HG02588 (cell line): ENCODE data around the gene MED27.

ENCODE experiments used
- ATAC-seq: cut with Tn5 transposase; IDR thresholded peaks from one replicate; pipeline ENCODE4 v1.9.1; 2021; ENCODE audit warnings: mild to moderate bottlenecking, moderate library complexity; ENCODE audit not compliant: unreplicated experiment

Gene MED27

GRCh38 chr9:131976157-131977108 is 103.2 kb downstream of the MED27 start:
- no peak for ATAC-seq

DNA sequence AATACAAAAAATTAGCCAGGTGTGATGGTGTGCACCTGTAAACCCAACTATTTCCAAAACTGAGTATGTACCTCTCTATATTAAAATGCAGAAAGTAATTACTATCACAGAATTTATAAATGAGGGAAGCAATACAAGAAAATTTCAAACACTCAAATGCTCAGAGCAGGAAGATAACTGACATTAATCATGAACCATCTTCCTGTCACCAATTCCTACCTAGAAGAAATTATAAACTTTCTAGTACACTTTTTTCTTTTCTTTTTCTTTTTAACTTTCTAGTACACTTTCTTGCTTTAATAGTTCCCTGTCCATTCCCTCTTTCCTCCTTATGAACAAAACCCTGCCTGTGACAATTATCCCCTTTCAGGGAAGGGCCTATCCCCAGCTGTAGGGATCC is 106.8 kb downstream of the MED27 start:
- no peak for ATAC-seq

DNA sequence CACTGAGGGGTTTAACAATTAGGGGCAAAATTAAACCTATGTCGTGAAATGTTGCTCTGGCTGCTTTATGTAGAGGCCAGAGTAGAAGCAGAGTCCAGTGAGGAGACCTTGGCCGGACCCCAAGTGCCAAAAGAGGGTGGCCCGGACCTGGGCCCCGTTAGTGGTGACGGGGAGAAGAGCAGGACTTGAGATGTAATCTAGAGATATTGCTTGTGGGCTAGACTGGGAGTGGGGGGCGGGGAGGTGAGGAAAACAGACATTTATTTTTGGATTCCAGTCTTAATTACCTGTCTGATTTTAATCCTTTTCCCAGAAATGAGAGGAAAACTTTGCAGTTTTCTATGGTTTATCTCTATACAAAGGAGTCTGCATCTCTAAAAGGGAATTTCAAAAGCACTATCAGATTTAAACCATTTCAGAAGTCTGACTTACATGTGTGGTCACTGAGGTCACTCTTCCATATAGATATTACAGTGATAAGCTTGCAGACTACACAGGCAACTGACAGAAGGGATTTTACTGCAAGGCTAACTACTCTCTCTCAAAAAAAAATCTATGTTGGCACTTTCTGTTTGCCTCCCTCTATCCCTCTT is 108.1 kb downstream of the MED27 start:
- no peak for ATAC-seq

DNA sequence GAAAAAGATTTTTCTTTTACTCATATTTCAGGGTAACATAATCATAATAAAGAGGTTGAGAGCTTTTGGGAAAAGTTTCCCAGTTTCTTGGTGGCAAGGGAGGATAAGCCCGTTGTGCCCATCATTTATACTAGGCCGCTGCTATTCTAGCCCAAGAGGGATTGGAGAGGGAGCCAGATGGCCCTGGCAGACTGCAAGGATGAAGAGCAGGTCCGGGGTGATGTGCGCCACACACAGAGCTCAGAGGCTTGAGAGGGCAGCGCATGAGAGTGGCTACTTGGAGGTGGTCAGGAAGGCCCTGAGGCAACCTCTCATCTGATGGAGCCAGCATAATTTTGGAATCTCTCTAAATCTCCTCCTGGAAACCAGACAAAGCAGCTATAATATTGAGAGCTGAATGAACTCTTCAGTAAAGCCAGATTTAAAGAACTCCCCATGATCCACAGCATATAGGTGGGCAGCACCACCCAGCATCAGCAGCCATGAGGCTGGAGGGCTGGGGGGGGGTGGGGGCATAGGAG is 110.1 kb downstream of the MED27 start:
- ATAC-seq = no peak

- ATAC-seq = no peak
Measured at GRCh38 chr9:131968632-131969031, 111.0 kb downstream of the MED27 start.

DNA sequence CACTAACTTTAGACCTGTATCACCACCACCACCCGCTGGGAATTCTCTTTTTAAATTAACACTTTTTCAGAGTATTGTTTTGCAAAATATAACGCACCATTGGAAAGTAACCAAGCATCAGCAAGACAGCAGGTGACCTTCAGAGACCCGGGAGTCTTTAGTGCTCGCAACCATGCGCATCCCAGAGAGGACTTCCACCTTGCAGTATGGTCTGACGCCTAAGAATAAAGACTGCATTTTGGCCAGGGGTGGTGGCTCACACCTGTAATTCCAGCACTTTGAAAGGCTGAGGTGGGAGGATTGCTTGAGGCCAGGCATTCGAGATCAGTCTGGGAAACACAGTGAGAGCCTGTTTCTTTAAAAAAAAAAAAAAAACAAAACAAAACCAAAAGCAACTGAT is 113.8 kb downstream of the MED27 start:
- ATAC-seq = no peak

GRCh38 chr9:131965103-131965502 is 114.6 kb downstream of the MED27 start:
- ATAC-seq = no peak

DNA sequence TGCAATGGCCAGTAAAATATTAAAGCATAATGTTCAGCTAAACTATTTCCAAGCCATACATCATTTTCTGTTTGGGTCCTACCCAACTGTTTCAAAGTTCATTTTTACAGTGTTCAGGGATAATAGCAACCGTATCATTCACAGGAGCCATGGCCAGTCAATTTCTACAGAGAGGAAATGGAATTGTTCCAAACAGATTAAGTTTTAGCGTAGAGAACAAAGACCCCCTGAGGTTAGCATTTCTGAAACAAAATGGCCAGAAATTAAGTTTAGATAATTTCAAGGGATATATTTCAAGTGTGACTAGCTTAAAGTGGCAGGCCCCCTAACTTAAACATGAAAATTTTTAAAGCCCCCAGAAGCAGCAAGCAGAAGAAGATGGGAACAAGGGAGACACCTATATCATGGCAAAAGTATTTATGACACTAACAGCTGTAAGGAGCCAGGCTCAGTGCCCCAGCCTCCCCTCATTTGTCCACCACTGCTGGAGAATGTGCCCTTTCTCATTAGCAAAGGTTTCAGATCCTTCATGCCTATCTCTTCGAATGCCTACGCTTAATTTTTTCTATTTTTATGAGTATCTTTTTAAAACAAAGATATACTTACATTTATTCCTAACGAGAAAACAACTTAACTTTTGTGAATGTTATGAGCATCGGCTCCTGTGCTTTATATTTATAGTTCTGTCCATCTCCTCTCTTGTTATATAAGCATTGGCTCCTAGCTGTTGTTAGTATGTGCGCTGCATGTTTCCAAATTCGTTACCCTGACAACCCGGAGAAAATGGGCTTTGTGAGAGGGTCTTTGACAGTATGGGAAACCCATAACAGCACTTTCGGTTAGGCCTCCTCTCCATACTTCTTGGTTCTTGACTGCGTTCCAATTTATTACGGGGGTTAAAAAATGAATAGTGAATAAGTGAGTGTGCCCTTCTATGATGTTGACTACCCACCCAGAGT is 116.3 kb downstream of the MED27 start:
- no peak for ATAC-seq

DNA sequence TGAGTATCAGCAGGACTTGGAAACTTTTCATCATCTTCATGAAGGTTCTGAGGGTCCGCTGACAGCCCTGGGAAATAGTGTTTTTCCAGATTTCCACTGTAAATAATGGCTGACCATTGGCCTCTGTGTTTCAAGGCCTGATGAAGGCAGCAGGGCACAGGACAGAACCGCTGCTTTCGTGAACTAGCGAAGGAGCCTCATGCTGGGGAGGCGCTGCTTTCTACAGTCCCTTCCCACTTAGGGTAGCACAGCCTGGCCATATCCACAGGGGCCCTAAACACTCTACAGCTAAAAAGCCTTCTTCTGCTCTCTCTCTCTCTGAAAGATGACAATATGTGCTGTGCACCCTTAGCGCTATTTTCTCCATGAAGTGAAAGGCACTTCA is 118.2 kb downstream of the MED27 start:
- ATAC-seq = no peak

DNA sequence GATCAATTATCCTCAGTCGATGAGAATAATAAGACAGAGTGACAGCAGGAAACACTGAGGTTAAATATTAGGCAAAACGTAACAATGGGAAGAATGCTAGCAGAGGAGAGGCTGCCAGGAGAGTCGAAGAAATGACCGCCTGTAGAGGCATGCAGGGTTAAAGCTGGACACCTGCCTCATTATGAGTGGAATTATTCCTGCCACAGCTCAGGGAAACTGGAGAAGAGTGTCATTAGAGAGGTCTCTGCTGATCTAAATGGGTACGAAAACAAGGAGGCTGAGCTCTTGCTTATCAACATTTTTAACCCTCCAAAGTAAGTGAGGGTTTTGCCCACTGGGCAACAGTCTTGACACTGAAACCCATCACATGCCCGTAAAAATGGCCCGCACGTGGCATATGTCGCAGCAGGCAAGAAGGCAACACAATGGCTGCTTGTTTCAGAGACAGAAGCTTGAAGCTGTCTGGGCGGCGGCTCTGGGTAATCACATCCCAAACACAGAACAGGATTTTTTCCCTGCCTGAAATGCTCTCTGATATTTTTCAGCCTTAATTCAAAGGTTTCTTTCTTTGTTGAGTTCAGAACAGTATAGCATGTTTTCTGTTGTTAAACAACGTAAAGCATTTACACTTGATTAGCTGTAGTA is 118.7 kb downstream of the MED27 start:
- no peak for ATAC-seq

- ATAC-seq = no peak
Measured at GRCh38 chr9:131960311-131960710, 119.4 kb downstream of the MED27 start.

- ATAC-seq = no peak
Measured at GRCh38 chr9:131959887-131960286, 119.8 kb downstream of the MED27 start.

GRCh38 chr9:131959056-131959455 is 120.6 kb downstream of the MED27 start:
- no peak for ATAC-seq

GRCh38 chr9:131954299-131954698 is 125.4 kb downstream of the MED27 start:
- ATAC-seq = no peak

DNA sequence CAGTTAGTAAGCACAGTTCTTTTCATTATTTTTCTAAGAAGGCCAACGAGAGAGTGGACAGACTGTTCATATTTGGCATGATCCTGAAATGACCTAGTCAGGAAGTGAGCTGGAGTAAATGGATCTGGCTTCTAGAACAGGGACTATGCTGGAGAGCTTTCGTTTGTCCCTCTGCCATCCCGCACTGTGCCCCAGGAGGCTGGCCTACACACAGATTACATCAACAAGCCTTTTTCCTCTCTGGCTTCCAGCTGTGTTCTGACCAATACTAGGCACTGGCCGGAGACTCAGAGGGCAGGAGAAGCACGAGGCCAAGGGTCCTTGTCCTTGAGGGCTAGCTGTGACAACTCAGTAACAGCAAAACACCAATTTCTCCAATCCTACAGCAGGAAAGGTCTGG is 127.8 kb downstream of the MED27 start:
- no peak for ATAC-seq

DNA sequence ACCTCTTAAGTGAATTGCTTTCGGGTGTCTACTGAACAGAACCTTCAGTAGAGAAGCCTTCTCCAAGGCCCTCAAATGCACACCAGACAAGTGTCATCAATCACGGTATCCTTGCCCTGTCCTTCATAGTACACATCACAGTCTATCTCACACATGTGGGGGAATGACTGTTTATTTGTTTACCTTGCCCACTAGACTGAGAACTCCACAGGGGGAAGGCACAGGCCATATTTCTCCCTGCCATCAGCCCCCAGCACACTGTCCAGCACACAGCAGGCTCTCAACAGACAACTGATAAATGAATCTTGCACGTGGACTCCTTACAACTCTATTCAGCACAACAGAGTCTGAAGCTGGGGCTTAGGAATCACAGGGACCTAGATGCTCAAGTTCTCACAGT is 128.5 kb downstream of the MED27 start:
- no peak for ATAC-seq

DNA sequence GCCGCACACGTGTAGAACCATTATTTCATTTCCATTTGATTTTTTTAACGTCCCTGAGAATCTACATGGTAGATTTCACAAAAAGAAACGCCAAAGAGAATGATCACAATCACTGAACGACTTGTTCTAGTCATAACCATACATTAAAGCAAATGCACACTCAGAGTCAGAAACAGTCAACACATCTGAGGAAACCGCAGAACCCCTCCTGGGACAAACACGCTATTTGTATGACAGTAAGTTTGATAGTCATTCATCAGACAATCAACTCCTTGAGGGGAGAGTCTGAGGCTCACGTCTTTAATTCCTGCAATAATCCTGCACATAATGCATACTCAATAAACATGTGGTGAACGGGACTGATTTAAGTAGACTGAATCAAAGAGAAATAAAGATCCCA is 129.2 kb downstream of the MED27 start:
- no peak for ATAC-seq

GRCh38 chr9:131946180-131946579 is 133.5 kb downstream of the MED27 start:
- ATAC-seq = no peak

DNA sequence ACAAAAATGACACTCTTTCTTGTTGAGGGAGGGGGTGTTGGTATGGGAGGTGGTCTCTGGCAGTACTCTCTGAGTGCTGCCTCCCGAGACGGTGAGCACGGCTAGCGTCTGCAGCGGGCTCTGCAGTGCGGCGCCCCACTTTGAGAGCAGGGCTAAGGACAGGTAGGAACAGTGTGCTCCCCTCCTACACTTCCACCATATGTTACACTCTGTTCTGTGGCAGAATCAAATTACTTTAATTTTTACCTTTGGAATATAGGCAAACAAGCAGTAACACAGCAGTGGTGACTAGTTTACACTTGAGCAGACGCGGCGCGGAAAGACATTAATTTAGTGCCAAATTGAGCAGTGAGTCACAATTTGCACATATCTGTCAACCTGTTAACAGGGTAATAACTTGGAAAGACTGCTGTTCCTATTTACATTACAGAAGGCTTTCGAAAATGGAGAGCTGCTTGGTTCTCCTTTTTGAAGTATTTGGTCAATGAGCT is 136.3 kb downstream of the MED27 start:
- ATAC-seq = no peak

DNA sequence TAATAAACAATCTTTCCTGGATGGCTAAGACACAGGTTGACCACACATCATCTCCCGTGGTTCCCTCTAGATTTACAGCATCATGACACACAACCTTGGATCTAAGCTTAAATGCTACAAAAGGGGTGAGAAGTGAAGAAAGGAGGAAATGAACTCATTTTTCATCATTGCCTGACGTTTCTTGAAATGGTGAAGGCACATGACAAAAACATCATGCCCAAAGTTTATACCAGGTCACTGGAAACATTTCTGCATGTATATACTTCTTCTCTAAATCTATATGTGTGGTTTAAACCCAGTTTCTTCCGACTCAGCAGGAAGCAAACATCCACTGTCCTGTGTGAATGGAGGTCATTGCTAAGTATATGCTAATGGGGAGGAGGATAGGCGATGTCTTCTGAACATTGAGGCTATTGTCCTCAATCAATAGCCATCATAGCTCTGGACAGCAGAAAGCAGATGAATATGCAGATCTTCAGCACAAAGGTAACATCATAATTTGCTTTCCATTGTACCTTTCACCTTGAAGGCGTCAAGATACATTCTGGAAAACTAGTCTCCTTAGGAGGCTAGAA is 137.4 kb downstream of the MED27 start:
- no peak for ATAC-seq
